Psoas muscle (tissue), 8 donors: Measurements from ENCODE around the gene RBM26. TPM values are rescaled to one million over a fixed set of nuclear protein-coding genes. Genes with fewer than 3 reads are reported as not detected.
"Not testable (repeated sequence)": the region's sequence is repeated elsewhere in the genome, so short reads cannot be mapped to it uniquely, and the experiment has no call there.

Experiments
- ATAC-seq, 4 donors: fragments of 200-7000 bp; cut with Tn5 transposase; one replicate each; pipeline ENCODE4 v1.9.1; 2020; ENCODE audit warnings: moderate library complexity in 3 of 4, mild to moderate bottlenecking in 2 of 4
- DNase-seq, 2 donors: peaks; one replicate each; pipeline ENCODE4 v3.0.0-alpha.2; 2020
- H3K27ac ChIP-seq: fragments of 200-600 bp; one replicate; pipeline ENCODE4 v1.8.0; 2022
- H3K27me3 ChIP-seq, 3 donors: fragments of 200-600 bp in 1 of 3; one replicate each; pipeline versions ENCODE4 v1.6.1 to v1.8.0; 2013 to 2022; ENCODE audit warnings: low read length in 2 of 3, mild to moderate bottlenecking in 2 of 3, moderate library complexity in 1 of 3; ENCODE audit not compliant: insufficient read depth in 3 of 3
- H3K36me3 ChIP-seq, 2 donors: fragments of 200-600 bp in 1 of 2; one replicate each; pipeline versions ENCODE4 v1.6.1 to v1.8.0; 2013 to 2022; ENCODE audit warnings: low read depth in 1 of 2, mild to moderate bottlenecking in 1 of 2, moderate library complexity in 1 of 2; ENCODE audit not compliant: insufficient read depth in 1 of 2
- H3K4me1 ChIP-seq: fragments of 200-600 bp; one replicate; pipeline ENCODE4 v1.8.0; 2022
- H3K4me3 ChIP-seq: fragments of 200-600 bp; one replicate; pipeline ENCODE4 v1.8.0; 2022; ENCODE audit warnings: mild to moderate bottlenecking
- H3K9me3 ChIP-seq: fragments of 200-600 bp; one replicate; pipeline ENCODE4 v1.8.0; 2022
- CTCF ChIP-seq: fragments of 200-600 bp; IDR thresholded peaks from one replicate; pipeline ENCODE4 v1.8.0; 2022; ENCODE audit warnings: antibody characterized with exemption
- WGBS, 3 donors: extraction: QIAGEN DNeasy Blood & Tissue Kit; methylation state at CpG; one replicate each; pipeline versions ENCODE4 v1.1.6 to v1.1.7; 2013; 5-methylcytosine and 5-hydroxymethylcytosine counted together
- intact Hi-C, 2 donors: fragments of 100-400 bp; cut with DNase I; formaldehyde crosslinking; loops; one replicate each; pipeline versions ENCODE4 v1.11.0 to v1.14.2; 2022
- polyA plus RNA-seq, 3 donors: library from polyadenylated mRNA; stranded (reverse); fragments of 200-250 nt; gene quantifications; one replicate each; pipeline ENCODE4 v1.2.3, GENCODE V29; 2013
- total RNA-seq, 4 donors: library from RNA; stranded (reverse); fragmentation: NEBNext Ultra II Directional in 2 of 4; extraction: Animal tissue kit (Norgen Biotek cat#: 25700) in 2 of 4; gene quantifications; one replicate each; pipeline versions ENCODE4 v1.2.1 to v1.2.4, GENCODE V29; 2021 to 2023
- donor health status: healthy with polysubstance abuse.
- donor health status: DM: no; HTN: no; CAD: no; lungs with moderate emphysema.
- donor health status: Bipolar disorder and iron deficiency.
- donor health status: healthy.
- donor health status: DM: yes; HTN: yes; CAD: no.
- donor health status: DM: no; HTN: no; CAD: no.
- donor health status: DM: no; HTN: no; CAD: no.
- donor health status: DM: yes; HTN: yes; CAD: no.

The RBM26 gene
- total and polyA plus RNA-seq, 7 donors = 9.6 to 36.5 (median 23.7) TPM

GRCh38 chr13:79352107-79352506 is 53.9 kb downstream of the RBM26 start:
- peaks cover 0 to 80% of the 10 kb centered on the region in 2 donors for H3K36me3 ChIP-seq

GRCh38 chr13:79349608-79350007 is 56.4 kb downstream of the RBM26 start:
- H3K27ac ChIP-seq, intact Hi-C loops, H3K27me3 ChIP-seq, H3K9me3 ChIP-seq, H3K4me3 ChIP-seq, H3K4me1 ChIP-seq, ATAC-seq, DNase-seq: not testable (repeated sequence)
- H3K36me3 ChIP-seq = peaks cover 0 to 82% of the 10 kb centered on the region in 2 donors
- 92 to 95% (median 94%) methylated on average over 10 of the region's 10 CpGs for WGBS, 3 donors

More at GRCh38 chr13:79352107-79352506, 53.9 kb downstream of the RBM26 start:
- Histone ChIP-seq H3K4me1 (no peaks in the 10 kb centered on the region), H3K9me3 (no peaks in the 10 kb centered on the region), H3K4me3 (no peak overlapping the region), H3K27me3 (no peaks in the 10 kb centered on the region), H3K27ac (no peak overlapping the region)
- DNase-seq (no peak), ATAC-seq (peak in 1 of 4 donors; percentile 56)
- no peak for TF ChIP-seq CTCF
- intact Hi-C loops = no loop called here

- Histone ChIP-seq H3K36me3 (peaks cover 0 to 82% of the 10 kb centered on the region in 2 donors), H3K9me3 (no peaks in the 10 kb centered on the region), H3K27ac (no peak overlapping the region), H3K27me3 (no peaks in the 10 kb centered on the region), H3K4me1 (no peaks in the 10 kb centered on the region), H3K4me3 (no peak overlapping the region)
- no peak for TF ChIP-seq CTCF
- 92 to 94% (median 93%) methylated on average over 3 of the region's 3 CpGs for whole genome bisulfite sequencing, 3 donors
- ATAC-seq = no peak
- intact Hi-C loops = no loop called here
- no peak for DNase-seq
These were observed 57.0 kb downstream of the RBM26 start for GRCh38 chr13:79349011-79349410.

- ATAC-seq = no peak
- H3K36me3 ChIP-seq = peaks cover 0 to 82% of the 10 kb centered on the region in 2 donors
- no peaks in the 10 kb centered on the region for H3K4me1 ChIP-seq
- intact Hi-C loops = no loop called here
- H3K27me3 ChIP-seq = no peaks in the 10 kb centered on the region
- no peaks in the 10 kb centered on the region for H3K9me3 ChIP-seq
- no peak for DNase-seq
- no peak for TF ChIP-seq CTCF
- WGBS, 3 donors = 97 to 98% (median 98%) methylated on average over 6 of the region's 6 CpGs
- no peak overlapping the region for H3K4me3 ChIP-seq
- no peak overlapping the region for H3K27ac ChIP-seq
These were observed 59.6 kb downstream of the RBM26 start for GRCh38 chr13:79346300-79346914.

GRCh38 chr13:79341202-79341601 is 64.9 kb downstream of the RBM26 start:
- H3K9me3 ChIP-seq = no peaks in the 10 kb centered on the region
- no peak for ATAC-seq
- H3K4me1 ChIP-seq = no peaks in the 10 kb centered on the region
- peaks cover 0 to 99% of the 10 kb centered on the region in 2 donors for H3K36me3 ChIP-seq
- WGBS, 3 donors = 98 to 100% (median 99%) methylated on average over 1 of the region's 1 CpG
- H3K4me3 ChIP-seq = no peak overlapping the region
- H3K27me3 ChIP-seq = no peaks in the 10 kb centered on the region
- DNase-seq = no peak
- intact Hi-C loops = no loop called here
- TF ChIP-seq CTCF = no peak
- H3K27ac ChIP-seq = no peak overlapping the region
